Suprapubic skin (tissue), 4 donors: ENCODE measurements around the gene SMARCA4. TPM values are rescaled to one million over a fixed set of nuclear protein-coding genes. Genes with fewer than 3 reads are reported as not detected.

Experiments
- DNase-seq, 2 donors: peaks; one replicate each; pipeline ENCODE4 v3.0.0-alpha.2; 2019; ENCODE audit warnings: low spot score in 2 of 2
- H3K27ac ChIP-seq: fragments of 200-600 bp; sonication (generic); one replicate; pipeline ENCODE4 v1.5.1; 2019
- H3K27me3 ChIP-seq: fragments of 200-600 bp; sonication (generic); one replicate; pipeline ENCODE4 v1.5.1; 2019
- H3K36me3 ChIP-seq: fragments of 200-600 bp; sonication (generic); one replicate; pipeline ENCODE4 v1.5.1; 2019
- H3K4me1 ChIP-seq: fragments of 200-600 bp; sonication (generic); one replicate; pipeline ENCODE4 v1.5.1; 2019
- H3K4me3 ChIP-seq: fragments of 200-600 bp; sonication (generic); one replicate; pipeline ENCODE4 v1.5.1; 2019; ENCODE audit warnings: mild to moderate bottlenecking
- H3K9me3 ChIP-seq: fragments of 200-600 bp; sonication (generic); one replicate; pipeline ENCODE4 v1.5.1; 2019
- EP300 ChIP-seq: sonication (generic); formaldehyde crosslinking; IDR thresholded peaks from one replicate; pipeline ENCODE4 v1.6.1; 2017; ENCODE audit warnings: antibody characterized with exemption
- POLR2A ChIP-seq, 2 donors: fragments of 450-650 bp; IDR thresholded peaks; one replicate each; pipeline ENCODE4 v1.6.1; 2017; ENCODE audit warnings: antibody characterized with exemption in 2 of 2, mild to moderate bottlenecking in 2 of 2, moderate library complexity in 2 of 2
- POLR2AphosphoS5 ChIP-seq, 3 donors: sonication (generic); formaldehyde crosslinking; IDR thresholded peaks; one replicate each; pipeline ENCODE4 v1.6.1; 2017; ENCODE audit warnings: antibody characterized with exemption in 3 of 3
- WGBS: methylation state at CpG from one replicate; pipeline ENCODE4 v1.1.5; 2018; 5-methylcytosine and 5-hydroxymethylcytosine counted together
- total RNA-seq, 4 donors: library from RNA; depleted of rRNA; stranded (reverse); fragments of >200 nt; gene quantifications; one replicate each; pipeline ENCODE4 v1.1.0, GENCODE V29; 2016
- TF ChIP-seq, protein P1 (sequence below), 2 donors: fragments of 200-600 bp in 1 of 2; fragments of 450-650 bp in 1 of 2; sonication (generic) in 1 of 2; IDR thresholded peaks; one replicate each; pipeline ENCODE4 v1.5.1; 2016 to 2019; ENCODE audit warnings: antibody characterized with exemption in 2 of 2, mild to moderate bottlenecking in 1 of 2, moderate library complexity in 1 of 2

Gene SMARCA4
- total RNA-seq, 4 donors from 2014 or later = 85.2 to 142 (median 101) TPM

DNA sequence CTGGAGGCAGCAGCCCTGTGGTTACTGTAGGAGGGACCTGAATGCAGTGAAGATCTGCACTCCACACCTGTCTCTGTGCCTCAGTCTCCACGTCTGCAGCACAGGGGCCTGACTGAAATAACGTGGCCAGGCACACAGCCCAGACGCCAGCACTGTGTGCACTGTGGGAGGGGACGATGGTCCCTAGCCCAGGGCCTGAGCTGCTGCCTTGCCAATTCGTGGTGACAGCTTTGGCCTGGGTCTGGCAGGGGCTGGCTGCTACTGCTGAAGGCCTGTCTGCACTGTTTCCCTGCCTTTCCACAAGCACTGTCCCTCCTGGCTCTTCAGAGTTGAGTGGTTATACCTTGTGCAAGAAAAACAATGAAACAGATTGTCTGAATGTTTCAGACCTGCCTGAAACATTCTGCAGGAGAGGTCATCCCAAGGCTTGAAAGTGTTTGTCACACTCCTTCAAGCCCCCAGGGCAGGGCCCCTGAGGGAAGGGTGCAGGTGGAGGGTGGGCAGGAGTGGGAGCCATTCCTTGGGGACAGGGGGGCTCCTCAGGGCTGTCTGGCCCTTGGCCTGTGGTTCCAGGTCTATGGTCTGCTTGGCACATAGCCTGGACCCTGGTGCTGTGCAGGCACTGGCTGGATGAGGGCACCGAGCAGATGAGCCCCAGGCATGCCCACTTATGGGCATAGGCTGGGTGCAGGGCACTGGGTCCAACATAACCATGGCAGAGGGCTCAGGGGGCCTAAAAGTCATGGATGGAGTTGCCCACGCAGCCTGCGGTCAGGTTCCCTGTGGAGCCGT, 89.7 kb downstream of the SMARCA4 start:
- Histone ChIP-seq H3K9me3 (no peaks in the 10 kb centered on the region), H3K27ac (no peak overlapping the region), H3K4me3 (no peak overlapping the region), H3K27me3 (no peaks in the 10 kb centered on the region), H3K36me3 (peaks cover 30% of the 10 kb centered on the region), H3K4me1 (peaks cover 12% of the 10 kb centered on the region)
- TF ChIP-seq, protein P1, sequence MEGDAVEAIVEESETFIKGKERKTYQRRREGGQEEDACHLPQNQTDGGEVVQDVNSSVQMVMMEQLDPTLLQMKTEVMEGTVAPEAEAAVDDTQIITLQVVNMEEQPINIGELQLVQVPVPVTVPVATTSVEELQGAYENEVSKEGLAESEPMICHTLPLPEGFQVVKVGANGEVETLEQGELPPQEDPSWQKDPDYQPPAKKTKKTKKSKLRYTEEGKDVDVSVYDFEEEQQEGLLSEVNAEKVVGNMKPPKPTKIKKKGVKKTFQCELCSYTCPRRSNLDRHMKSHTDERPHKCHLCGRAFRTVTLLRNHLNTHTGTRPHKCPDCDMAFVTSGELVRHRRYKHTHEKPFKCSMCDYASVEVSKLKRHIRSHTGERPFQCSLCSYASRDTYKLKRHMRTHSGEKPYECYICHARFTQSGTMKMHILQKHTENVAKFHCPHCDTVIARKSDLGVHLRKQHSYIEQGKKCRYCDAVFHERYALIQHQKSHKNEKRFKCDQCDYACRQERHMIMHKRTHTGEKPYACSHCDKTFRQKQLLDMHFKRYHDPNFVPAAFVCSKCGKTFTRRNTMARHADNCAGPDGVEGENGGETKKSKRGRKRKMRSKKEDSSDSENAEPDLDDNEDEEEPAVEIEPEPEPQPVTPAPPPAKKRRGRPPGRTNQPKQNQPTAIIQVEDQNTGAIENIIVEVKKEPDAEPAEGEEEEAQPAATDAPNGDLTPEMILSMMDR (IDR thresholded peaks at IDR 0.05) = no peak
- no peak for TF ChIP-seq POLR2AphosphoS5 (IDR thresholded peaks at IDR 0.05)
- no peak for TF ChIP-seq POLR2A (IDR thresholded peaks at IDR 0.05)
- TF ChIP-seq EP300 = no peak
- DNase-seq = no peak
- 88% methylated on average over 4 of the region's 9 CpGs for WGBS

DNA sequence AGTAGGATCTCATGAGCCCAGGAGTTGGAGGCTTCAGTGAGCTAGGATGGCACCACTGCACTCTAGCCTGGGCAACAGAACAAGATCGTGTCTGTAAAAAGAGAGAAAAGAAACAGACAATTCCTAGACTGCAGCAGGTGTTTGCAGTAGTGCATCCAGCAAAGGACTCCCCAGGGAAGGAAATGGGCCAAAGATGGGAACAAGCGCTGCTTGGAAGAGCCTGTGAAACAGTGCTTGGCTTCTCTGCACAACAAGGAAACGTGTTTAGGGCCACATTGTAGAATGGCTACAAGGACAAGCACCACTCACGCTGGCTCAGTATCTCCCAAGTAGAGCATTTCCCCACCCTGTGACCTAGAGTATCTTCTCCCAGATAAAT, 93.0 kb downstream of the SMARCA4 start:
- Histone ChIP-seq H3K27me3 (no peaks in the 10 kb centered on the region), H3K4me1 (peaks cover 10% of the 10 kb centered on the region), H3K36me3 (peaks cover 46% of the 10 kb centered on the region), H3K4me3 (no peak overlapping the region), H3K9me3 (no peaks in the 10 kb centered on the region), H3K27ac (no peak overlapping the region)
- TF ChIP-seq, protein P1 (IDR thresholded peaks at IDR 0.05) = no peak
- no peak for TF ChIP-seq EP300
- TF ChIP-seq POLR2AphosphoS5 (IDR thresholded peaks at IDR 0.05) = no peak
- TF ChIP-seq POLR2A (IDR thresholded peaks at IDR 0.05) = no peak
- WGBS = 85% methylated on average over 4 of the region's 4 CpGs
- no peak for DNase-seq

DNA sequence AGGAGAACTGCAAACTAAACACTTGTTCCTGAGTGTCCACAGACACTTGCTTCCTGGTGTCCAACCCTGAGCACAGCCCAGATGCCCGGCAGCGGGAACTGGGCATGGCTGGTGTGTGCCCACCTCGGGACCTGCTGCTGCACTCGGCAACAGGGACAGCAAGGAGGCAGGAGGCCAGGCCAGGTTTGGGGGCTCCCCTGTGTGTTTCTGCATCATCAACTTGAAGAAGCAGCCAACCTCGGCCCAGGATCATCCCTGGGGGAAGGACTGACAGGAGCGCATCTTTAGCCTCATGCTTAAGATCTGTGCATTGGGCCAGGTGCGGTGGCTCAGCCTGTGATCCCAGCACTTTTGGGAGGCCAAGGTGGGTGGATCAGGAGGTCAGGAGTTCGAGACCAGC, 93.4 kb downstream of the SMARCA4 start:
- Histone ChIP-seq H3K27me3 (no peaks in the 10 kb centered on the region), H3K4me3 (no peak overlapping the region), H3K4me1 (peaks cover 6% of the 10 kb centered on the region), H3K36me3 (peaks cover 50% of the 10 kb centered on the region), H3K27ac (no peak overlapping the region), H3K9me3 (no peaks in the 10 kb centered on the region)
- TF ChIP-seq POLR2AphosphoS5 (IDR thresholded peaks at IDR 0.05) = no peak
- TF ChIP-seq, protein P1 (IDR thresholded peaks at IDR 0.05) = no peak
- no peak for TF ChIP-seq EP300
- no peak for TF ChIP-seq POLR2A (IDR thresholded peaks at IDR 0.05)
- DNase-seq = no peak
- WGBS = 74% methylated on average over 3 of the region's 8 CpGs

DNA sequence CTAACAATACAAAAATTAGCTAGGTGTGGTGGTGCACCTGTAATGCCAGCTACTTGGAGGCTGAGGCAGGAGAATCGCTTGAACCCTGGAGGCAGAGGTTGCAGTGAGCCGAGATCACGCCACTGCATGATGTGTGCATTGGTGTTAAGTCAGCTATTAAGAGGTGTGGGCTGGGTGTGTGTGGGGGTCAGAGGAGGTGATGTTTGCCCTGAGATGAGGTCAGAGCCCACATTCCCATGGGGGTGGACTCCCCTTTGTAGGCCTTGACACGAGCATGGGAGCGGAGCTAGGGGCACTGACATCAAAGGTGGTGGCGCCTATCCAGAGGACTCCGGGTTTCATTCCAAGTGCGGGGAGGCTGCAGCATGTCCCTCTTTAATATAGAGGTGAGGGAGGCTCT, 93.8 kb downstream of the SMARCA4 start:
- 78% methylated on average over 8 of the region's 8 CpGs for WGBS
- no peak for DNase-seq
- TF ChIP-seq, protein P1 (IDR thresholded peaks at IDR 0.05) = no peak
- TF ChIP-seq POLR2A (IDR thresholded peaks at IDR 0.05) (no peak), EP300 (no peak), POLR2AphosphoS5 (IDR thresholded peaks at IDR 0.05) (no peak)
- Histone ChIP-seq H3K36me3 (peaks cover 55% of the 10 kb centered on the region), H3K4me1 (peaks cover 2% of the 10 kb centered on the region), H3K27ac (no peak overlapping the region), H3K27me3 (no peaks in the 10 kb centered on the region), H3K9me3 (no peaks in the 10 kb centered on the region), H3K4me3 (no peak overlapping the region)

DNA sequence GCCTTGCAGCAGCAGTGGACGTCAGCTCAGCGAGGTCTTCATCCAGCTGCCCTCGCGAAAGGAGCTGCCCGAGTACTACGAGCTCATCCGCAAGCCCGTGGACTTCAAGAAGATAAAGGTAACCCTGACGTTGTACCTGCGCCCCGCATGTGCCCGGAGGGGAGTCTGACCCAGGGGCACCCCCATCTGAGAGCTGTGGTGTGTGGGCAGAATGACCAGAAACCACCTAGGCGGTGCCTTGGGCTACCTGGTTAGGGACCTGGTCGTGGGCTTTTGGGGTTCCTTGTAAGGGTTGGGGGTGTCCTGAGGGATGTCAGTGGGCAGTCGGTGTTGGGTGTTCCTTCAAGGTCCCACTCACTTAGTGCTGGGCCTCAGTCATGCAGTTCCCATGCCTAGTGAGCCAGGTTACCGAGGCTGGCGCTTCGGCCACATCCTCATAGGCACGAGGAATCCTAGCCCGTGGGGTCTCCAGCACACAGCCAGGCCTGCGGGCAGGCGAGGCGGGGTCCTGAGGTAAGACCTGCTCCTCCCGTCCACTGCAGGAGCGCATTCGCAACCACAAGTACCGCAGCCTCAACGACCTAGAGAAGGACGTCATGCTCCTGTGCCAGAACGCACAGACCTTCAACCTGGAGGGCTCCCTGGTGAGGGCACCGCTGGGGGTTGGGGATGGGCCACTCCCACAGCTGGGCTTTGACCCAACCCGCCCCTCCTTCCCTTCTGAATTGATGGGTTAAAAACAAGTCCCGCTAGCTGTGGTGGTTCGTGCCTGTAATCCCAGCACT, 97.6 kb downstream of the SMARCA4 start:
- H3K36me3 ChIP-seq = peaks cover 78% of the 10 kb centered on the region
- H3K4me1 ChIP-seq = no peaks in the 10 kb centered on the region
- TF ChIP-seq POLR2A (IDR thresholded peaks at IDR 0.05) = no peak
- H3K4me3 ChIP-seq = no peak overlapping the region
- no peak for DNase-seq
- no peaks in the 10 kb centered on the region for H3K9me3 ChIP-seq
- H3K27ac ChIP-seq = no peak overlapping the region
- 91% methylated on average over 28 of the region's 34 CpGs for WGBS
- H3K27me3 ChIP-seq = no peaks in the 10 kb centered on the region
